ENCODE data around the gene MPG. TPM values are rescaled to one million over a fixed set of nuclear protein-coding genes. Genes with fewer than 3 reads are reported as not detected.

MPG gene
- polyA plus RNA-seq, 3 donors, result 32.5 to 86.9 (median 70.6) TPM

- H3K27me3 ChIP-seq (ENCODE audit: control insufficient read depth in 2 of 2, insufficient read depth in 2 of 2, low read length in 2 of 2), result no peaks in the 10 kb centered on the region
Observed at GRCh38 chr16:130533-131173, 52.6 kb downstream of the MPG start.

GRCh38 chr16:132120-132519 lies 54.1 kb downstream of the MPG start:
- Histone ChIP-seq H3K9me3 (replicated peaks in 1 of 2; ENCODE audit: control insufficient read depth in 1 of 2, insufficient read depth in 1 of 2, low read length in 2 of 2) (no peaks in the 10 kb centered on the region), H2AFZ (ENCODE audit: insufficient read depth, low read depth, low read length, poor library complexity, severe bottlenecking) (no peak overlapping the region), H3K4me2 (replicated peaks; ENCODE audit: extremely low read depth, low read length, poor library complexity, severe bottlenecking) (no peak overlapping the region), H3K9ac (ENCODE audit: insufficient read depth, low read length, poor library complexity, severe bottlenecking) (no peak overlapping the region), H4K20me1 (ENCODE audit: insufficient read depth, low read length) (no peaks in the 10 kb centered on the region), H3K27ac (ENCODE audit: low read depth in 1 of 2, low read length in 2 of 2) (no peak overlapping the region), H3K36me3 (replicated peaks in 1 of 2; ENCODE audit: control insufficient read depth in 1 of 2, insufficient read depth in 2 of 2, low read length in 2 of 2) (peaks cover 0 to 7% of the 10 kb centered on the region in 2 donors), H3K4me3 (replicated peaks in 1 of 3; ENCODE audit: low read depth in 2 of 3, low read length in 3 of 3) (no peak overlapping the region), H3K79me2 (ENCODE audit: insufficient read depth, low read length) (peaks cover 11% of the 10 kb centered on the region), H3K27me3 (ENCODE audit: control insufficient read depth in 2 of 2, insufficient read depth in 2 of 2, low read length in 2 of 2) (no peaks in the 10 kb centered on the region), H3K4me1 (ENCODE audit: control insufficient read depth in 1 of 2, insufficient read depth in 2 of 2, low read length in 2 of 2) (no peaks in the 10 kb centered on the region)
- 92% methylated on average over 4 of the region's 7 CpGs for WGBS (ENCODE audit: insufficient coverage)
- no peak for TF ChIP-seq CTCF (IDR thresholded peaks at IDR 0.05)
- Mint-ChIP-seq H3K27ac (no peak overlapping the region), H3K36me3 (peaks cover 8 to 12% of the 10 kb centered on the region in 2 donors), H3K4me3 (no peak overlapping the region), H3K9me3 (no peaks in the 10 kb centered on the region), H3K27me3 (ENCODE audit: low read depth in 3 of 3) (no peaks in the 10 kb centered on the region), H3K4me1 (peaks cover 4% of the 10 kb centered on the region)
- intact Hi-C loops (cut with micrococcal nuclease), result no loop called here
- DNase-seq, result no peak

More at GRCh38 chr16:130533-131173, 52.6 kb downstream of the MPG start:
- H3K4me1 Mint-ChIP-seq, result no peaks in the 10 kb centered on the region
- Histone ChIP-seq H3K27ac (ENCODE audit: low read depth in 1 of 2, low read length in 2 of 2) (no peak overlapping the region), H3K9ac (ENCODE audit: insufficient read depth, low read length, poor library complexity, severe bottlenecking) (no peak overlapping the region), H3K4me1 (ENCODE audit: control insufficient read depth in 1 of 2, insufficient read depth in 2 of 2, low read length in 2 of 2) (no peaks in the 10 kb centered on the region), H3K79me2 (ENCODE audit: insufficient read depth, low read length) (peaks cover 8% of the 10 kb centered on the region), H4K20me1 (ENCODE audit: insufficient read depth, low read length) (no peaks in the 10 kb centered on the region), H3K4me3 (replicated peaks in 1 of 3; ENCODE audit: low read depth in 2 of 3, low read length in 3 of 3) (no peak overlapping the region), H2AFZ (ENCODE audit: insufficient read depth, low read depth, low read length, poor library complexity, severe bottlenecking) (no peak overlapping the region), H3K4me2 (replicated peaks; ENCODE audit: extremely low read depth, low read length, poor library complexity, severe bottlenecking) (no peak overlapping the region), H3K9me3 (replicated peaks in 1 of 2; ENCODE audit: control insufficient read depth in 1 of 2, insufficient read depth in 1 of 2, low read length in 2 of 2) (no peaks in the 10 kb centered on the region), H3K36me3 (replicated peaks in 1 of 2; ENCODE audit: control insufficient read depth in 1 of 2, insufficient read depth in 2 of 2, low read length in 2 of 2) (peaks cover 0 to 7% of the 10 kb centered on the region in 2 donors)
- WGBS (ENCODE audit: insufficient coverage), result 100% methylated on average over 3 of the region's 15 CpGs
- no peaks in the 10 kb centered on the region for H3K27me3 Mint-ChIP-seq (ENCODE audit: low read depth in 3 of 3)
- H3K36me3 Mint-ChIP-seq, result peaks cover 10 to 12% of the 10 kb centered on the region in 2 donors
- DNase-seq, result no peak
- no peak for TF ChIP-seq CTCF (IDR thresholded peaks at IDR 0.05)
- H3K4me3 Mint-ChIP-seq, result no peak overlapping the region
- H3K9me3 Mint-ChIP-seq, result no peaks in the 10 kb centered on the region
- no peak overlapping the region for H3K27ac Mint-ChIP-seq
- intact Hi-C loops (cut with micrococcal nuclease), result no loop called here
